OCI-LY1 (cell line): ENCODE data around the gene FOXE3.

Experiments
- EZH2 ChIP-seq: fragments of 200-600 bp; sonication (generic), shearing (Covaris generic); IDR thresholded peaks from 2 replicates; pipeline ENCODE4 v1.8.0; 2017; ENCODE audit warnings: borderline replicate concordance, mixed run types, mild to moderate bottlenecking, antibody characterized with exemption, low read length, moderate library complexity, mixed read lengths
- TF ChIP-seq, protein P1 (sequence below): fragments of 200-600 bp; sonication (generic), shearing (Covaris generic); IDR thresholded peaks from 2 replicates; pipeline ENCODE4 v1.5.1; 2017; ENCODE audit warnings: mild to moderate bottlenecking, antibody characterized with exemption, low read length, moderate library complexity, mixed read lengths

DNA sequence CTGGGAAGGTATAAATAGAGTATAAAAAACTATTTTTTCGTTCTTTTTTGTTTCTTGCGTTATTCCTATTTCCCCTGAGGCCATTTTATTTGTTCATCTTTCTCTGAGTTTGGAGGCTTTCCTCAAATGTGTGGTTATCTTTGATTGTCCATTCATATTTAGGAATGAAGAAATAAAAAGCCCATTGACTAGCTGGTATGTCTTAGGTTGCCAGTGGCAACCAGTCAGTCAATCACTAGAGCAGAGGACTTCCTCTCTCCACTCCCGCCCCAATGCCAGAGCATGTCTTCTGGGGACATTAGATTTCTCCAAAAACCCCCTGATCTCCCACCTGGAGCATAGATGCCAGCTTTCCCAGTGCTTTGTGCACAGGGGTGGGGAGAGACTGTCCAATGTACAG lies 20.7 kb upstream of the FOXE3 start:
- TF ChIP-seq, protein P1, sequence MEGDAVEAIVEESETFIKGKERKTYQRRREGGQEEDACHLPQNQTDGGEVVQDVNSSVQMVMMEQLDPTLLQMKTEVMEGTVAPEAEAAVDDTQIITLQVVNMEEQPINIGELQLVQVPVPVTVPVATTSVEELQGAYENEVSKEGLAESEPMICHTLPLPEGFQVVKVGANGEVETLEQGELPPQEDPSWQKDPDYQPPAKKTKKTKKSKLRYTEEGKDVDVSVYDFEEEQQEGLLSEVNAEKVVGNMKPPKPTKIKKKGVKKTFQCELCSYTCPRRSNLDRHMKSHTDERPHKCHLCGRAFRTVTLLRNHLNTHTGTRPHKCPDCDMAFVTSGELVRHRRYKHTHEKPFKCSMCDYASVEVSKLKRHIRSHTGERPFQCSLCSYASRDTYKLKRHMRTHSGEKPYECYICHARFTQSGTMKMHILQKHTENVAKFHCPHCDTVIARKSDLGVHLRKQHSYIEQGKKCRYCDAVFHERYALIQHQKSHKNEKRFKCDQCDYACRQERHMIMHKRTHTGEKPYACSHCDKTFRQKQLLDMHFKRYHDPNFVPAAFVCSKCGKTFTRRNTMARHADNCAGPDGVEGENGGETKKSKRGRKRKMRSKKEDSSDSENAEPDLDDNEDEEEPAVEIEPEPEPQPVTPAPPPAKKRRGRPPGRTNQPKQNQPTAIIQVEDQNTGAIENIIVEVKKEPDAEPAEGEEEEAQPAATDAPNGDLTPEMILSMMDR: no peak
- no peak for TF ChIP-seq EZH2
